Fibroblast of skin of back (primary cell): ENCODE measurements around the gene NRP2.

ENCODE experiments used
- DNase-seq: peaks from one replicate; pipeline ENCODE4 v3.0.0-alpha.2; 2013

NRP2 gene

DNA sequence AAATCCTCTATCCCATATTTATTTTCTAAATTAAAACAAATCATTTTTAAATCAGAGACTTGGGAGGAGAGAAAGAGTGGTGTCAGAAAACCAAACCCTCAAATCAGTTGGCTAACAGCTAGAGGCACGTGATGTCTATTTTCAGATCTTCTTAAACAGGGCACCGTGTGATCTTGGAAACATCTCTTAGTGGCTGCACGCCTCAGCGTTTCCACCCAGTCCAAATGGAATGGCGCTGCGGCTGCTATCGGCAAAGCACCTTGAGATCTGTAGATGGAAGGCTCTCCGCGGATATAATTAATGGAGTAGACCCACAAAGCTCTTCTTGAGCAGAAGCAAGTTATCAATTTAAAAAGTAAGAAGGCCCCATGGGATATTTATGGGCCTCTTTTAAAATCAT, 50.0 kb downstream of the NRP2 start:
- DNase-seq, result no peak

DNA sequence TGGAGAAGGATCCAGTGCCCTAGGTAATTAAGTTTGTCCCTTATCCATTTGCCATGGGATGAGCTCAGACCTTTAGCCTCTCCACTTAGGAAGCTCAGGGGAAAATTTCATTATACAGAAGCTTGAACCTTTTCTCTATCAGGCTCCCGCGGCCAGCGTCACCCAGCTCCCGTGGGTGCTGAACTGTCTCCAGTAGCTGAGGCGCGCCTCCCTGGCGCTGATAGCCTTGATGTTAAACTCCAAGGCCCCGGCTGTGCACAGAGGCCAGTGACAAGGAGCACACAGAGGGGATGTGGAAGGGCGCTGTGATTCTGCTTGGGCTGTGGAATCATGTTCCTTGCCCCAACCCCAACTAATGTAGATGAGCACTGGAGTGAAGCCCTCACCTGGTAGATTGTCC, 50.8 kb downstream of the NRP2 start:
- DNase-seq, result no peak

DNA sequence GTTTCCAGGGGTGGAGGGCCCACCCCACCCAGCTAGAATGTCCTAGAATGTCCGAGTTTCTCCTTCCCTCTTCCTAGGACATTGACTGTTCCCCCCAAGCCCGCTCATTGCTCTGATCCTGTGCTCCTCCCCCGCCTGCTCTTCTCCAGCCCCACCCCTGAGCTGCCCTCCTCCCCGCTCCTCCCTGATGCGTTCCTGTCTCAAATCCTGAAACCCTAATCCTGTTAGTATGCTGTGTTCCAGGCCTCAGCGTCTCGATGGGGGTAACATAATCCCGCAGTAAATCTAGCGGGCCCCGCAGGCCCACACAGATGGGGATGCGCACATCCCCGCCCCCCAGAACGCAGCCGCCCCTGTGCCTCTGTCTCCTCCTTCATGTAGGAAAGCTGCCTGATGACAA, 51.3 kb downstream of the NRP2 start:
- DNase-seq, result peak; percentile 30

DNA sequence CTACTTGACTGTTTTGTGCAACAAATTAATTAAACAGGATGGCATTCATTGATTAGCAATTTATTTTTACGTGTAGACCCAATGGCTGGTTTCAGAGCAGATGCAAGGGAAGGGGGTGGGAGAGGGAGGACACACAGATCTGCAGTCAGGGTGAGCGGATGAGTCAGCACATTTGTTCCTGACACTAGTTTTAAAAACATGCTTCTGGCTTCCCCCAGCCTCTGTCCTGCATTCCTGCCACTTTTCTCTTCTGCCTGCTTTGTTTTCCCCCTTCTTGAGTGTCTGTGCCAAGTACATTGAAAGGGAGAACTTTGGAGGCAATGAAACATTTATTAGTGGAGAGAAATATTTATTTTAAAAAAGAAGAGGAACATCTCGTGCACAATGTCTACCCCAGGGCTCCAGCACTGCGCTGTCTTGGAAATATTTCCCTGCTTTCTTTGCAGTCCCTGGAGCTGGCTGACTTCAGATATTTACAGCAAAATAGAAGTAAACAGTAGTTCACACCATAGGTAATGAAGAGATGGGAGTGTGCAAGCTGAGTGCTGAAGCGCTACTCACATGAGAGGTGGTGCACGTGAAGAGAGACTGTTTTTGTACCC, 52.2 kb downstream of the NRP2 start:
- DNase-seq, result peak; percentile 93

DNA sequence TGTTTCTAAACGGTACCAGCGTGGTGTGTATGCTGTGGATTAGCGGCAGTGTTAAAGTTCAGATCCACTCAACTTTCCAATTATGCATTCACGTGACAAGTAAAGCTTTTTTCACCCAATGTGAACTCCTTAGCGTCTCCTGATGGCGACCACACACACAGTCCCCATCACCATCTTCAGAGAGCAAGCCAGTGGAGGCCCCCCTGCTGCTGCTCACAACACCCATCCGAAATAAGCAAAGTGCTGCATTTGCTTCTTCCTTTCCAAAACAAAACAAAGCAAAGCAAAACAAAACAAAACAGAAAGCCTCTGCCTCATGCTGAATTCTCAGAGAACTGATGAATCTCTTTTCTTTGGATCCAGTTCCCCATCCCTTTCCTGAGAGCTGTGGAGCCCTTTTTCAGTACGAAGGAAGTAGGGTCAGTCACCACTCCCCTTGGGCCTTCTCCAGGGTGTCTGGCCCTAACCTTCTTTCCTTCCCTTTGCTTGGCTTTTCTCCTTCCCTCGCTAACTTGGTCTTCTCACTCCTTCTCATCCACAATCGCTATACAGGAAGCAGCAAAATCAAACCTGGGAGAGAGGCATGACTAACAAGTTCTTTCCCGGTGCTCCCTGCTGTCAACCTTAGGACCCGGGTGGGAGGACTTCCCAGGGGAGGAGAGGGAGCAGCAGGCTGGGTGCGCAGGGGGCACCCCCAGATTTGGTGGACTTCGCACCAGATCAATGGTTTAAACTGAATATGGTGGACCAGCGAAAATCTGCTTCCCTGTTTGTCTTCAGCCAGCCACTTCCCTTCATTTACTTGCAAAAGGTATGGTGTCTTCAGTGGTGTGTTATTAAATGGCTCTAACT, 56.0 kb downstream of the NRP2 start:
- no peak for DNase-seq

DNA sequence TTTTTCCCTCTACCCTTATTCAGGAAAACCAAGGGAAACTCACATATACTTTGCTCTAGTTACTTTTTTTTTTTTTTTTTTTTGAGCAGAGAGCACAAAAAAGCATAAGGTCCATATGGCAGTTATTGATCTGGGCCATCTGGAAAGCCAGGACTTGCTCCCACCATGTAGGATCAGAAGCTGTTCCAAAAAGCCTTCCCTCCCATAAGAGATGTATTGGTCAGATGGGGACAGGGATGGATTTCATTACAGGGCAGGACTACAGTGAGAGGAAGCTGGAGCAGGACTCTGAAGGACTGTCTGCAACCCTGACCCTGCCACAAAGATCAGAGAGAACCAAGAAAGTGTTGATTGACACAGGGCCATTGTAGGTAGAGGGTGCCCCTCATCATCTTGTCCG, 57.3 kb downstream of the NRP2 start:
- DNase-seq, result no peak

DNA sequence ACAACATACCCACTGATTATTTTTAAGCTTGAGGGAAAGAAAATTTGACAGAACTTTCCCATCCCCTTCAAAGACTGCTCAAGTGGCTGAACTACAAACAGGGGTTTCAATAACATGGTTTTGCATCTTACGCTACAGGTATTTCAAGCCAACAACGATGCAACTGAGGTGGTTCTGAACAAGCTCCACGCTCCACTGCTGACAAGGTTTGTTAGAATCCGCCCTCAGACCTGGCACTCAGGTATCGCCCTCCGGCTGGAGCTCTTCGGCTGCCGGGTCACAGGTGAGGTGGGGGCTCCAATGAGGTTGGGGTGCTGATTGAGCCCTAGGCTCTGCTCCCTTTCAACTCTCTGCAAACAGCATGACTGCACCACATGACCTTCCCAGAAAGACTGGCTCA, 58.1 kb downstream of the NRP2 start:
- DNase-seq, result no peak

DNA sequence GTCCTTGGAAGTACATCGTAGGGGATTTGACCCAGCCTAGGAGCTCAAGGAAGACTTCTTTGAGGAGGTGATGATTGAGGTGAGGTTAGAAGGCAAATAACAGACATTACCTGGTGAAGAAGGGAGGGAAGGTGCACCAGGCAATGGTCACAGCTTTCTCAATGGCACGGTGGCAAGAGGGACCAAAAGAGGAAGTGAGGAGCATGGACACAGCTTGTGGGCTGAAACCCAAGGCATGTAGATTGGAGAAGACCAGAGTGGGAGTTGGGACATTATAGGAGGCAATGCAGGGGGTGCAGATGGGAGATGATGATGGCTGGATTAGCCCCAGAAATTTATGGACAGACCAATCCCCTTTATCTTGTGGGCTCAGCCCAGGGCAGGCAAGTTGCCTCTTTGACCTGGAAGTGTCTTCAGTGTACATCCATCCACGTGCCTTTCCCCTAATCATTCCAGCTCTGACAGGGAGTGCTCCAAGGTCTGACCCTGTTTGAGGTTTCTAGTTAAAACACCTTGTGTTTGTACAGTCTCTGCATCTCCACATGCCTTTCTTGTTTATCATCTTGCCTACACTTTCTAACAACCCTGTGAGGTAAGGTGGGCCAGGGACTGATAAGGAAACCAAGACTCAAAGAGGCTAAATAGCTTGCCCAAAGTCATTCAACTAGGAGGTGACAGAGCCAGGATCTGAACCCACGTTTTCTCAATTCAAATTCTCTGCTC, 59.1 kb downstream of the NRP2 start:
- DNase-seq, result no peak

DNA sequence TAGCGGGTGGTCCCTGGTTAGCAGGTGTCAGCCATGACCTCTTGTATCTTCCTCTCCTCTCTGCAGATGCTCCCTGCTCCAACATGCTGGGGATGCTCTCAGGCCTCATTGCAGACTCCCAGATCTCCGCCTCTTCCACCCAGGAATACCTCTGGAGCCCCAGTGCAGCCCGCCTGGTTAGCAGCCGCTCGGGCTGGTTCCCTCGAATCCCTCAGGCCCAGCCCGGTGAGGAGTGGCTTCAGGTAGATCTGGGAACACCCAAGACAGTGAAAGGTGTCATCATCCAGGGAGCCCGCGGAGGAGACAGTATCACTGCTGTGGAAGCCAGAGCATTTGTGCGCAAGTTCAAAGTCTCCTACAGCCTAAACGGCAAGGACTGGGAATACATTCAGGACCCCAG, 60.8 kb downstream of the NRP2 start:
- no peak for DNase-seq

DNA sequence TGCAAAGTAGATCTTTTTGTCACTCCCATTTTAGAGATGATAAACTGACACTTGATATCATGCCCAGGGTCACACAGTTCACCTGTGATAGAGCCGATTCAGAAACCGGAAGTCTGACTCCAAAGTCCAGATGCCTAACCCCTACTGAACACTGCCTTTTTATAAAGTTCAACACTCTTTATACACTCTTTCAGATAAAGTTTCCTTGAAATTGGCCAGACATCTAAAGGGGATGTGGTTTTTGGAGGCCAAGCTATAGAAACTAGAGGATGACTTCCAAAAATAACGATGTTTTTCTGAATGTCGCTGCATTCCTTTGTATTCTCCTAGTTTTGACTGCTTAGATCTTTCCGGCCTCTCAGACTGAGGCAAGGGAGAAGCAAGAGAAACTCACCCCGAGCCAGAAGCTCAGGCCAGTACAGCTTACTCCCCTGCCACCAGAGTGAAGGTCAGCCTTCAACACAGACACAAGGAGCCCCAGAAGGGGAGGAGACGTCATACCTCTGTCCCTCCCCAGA, 61.8 kb downstream of the NRP2 start:
- peak; percentile 33 for DNase-seq

DNA sequence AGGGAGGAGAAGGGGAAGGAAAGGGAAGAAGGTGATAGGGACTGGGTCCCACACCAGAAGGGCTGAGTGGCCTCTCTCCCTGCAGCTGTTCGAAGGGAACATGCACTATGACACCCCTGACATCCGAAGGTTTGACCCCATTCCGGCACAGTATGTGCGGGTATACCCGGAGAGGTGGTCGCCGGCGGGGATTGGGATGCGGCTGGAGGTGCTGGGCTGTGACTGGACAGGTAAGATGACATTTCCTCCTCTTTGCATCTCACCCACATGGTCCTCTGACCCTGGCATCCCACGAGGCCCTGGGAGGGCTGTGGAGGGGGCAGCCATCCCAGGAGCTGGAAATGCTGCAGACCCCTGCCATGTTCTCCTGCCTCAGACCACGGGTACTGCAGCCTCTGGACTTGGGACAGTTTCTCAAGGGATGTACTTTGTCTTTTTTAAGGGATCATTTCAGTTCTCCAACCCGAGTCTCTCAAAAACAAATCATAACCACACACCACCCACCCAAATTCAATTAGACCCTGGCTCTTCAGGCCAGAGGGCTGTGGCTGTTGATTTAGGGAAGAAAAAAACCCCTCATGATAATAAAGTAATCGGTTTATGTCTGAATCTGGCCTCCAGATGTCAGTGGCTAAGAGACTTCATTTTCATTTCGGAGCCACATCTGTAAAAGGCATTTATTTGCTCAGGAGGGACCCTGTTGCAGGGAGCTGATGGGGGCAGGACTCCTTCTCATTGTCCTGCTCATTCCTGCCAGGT, 63.5 kb downstream of the NRP2 start:
- DNase-seq, result no peak

DNA sequence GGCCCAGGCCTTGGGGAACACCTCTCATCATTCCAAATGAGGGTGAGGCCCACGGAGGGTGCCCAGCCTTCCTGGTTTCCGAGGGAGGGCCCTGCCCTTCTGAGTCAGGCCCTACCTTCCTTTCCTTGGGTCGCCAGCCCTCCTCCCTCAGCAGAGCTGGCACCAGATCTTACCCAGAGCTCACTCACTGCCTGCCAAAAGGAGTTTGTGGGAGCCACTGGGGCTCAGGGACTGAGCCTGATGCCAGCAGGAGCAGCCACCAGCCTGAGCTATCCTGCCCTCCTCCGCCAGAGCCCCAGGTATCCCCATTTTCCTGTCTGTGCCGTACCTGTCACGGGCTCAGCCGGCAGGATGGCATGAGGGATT, 64.1 kb downstream of the NRP2 start:
- no peak for DNase-seq

DNA sequence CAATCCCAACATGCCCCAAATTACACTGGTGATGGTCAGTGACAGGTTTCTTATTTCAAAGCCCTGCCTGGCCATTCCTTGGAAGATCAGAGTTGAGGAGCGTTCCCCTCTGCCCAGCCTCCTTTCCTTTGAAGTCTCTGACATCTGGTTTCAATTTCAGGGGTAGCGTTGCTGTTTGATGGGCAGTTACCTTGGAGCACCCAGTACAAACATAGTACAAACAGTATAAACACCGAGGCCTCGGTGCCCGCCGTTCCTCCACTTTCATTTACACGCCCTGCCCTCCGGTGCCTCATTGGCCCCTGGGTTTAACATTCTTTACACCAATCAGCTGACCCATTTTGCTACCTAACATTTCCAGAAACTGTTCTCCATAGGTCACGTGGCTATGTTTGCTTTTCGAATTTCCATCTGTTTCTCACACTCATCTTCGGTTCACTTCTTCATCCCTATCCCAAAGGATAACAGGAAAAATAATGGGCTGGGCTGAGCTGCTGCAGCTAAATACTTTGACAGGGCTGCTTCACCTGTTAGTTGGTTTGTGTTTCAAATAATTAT, 65.6 kb downstream of the NRP2 start:
- no peak for DNase-seq

DNA sequence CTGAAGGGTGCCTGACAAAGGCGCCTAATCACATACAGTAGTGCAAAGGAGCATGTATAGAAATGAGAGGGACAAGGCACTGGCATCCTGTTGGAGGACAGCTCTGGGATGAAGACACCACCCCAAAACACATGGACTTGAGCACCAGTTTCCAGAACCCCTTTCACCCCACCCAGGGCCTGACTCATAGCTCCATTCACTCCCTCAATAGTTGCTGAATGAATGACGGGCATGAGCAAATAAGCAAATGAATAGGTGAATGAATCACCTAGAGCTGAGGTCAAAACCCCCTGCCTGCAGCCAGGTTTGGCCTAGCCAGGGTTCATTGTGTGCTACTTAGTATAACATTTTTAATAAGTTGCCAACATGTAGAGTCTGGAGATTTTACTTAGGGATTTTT, 66.3 kb downstream of the NRP2 start:
- no peak for DNase-seq

DNA sequence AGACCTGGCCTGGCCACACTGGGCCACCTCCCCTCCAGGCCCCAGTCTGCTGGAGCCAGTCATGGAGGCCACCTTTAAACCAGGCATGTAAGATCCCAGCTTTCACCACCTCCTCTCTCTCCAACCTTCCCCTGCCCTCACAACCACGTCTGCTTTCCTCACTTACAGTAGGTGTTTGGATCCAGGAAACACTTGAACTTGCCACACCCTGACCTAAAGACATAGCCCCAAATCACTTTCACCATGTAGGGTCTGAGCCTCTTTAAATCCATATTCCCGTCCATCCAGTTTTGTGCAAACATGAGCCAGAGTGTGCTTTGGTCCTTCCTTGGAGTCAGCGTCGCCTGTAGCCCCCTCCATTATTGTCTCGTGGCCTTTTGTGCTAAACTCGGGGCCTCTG, 66.8 kb downstream of the NRP2 start:
- no peak for DNase-seq

DNA sequence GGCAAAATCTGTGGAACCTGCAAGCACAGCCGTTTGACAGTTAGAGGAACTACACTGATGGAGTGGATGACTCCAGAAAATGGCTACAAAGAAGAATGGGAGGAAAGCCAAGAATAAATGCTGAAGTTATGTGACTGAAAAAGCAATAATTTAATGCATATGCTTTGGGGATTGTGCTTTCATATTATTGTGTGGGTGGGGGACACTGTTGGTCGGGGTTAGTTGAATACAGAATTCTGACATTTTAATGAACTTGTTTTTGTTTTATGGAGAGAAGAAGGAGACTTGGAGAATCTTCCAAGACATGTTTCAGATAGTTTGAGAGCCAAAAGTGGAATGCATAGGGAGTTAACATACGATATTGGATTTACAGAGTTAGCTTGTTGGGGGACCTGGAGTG, 68.5 kb downstream of the NRP2 start:
- DNase-seq, result no peak

DNA sequence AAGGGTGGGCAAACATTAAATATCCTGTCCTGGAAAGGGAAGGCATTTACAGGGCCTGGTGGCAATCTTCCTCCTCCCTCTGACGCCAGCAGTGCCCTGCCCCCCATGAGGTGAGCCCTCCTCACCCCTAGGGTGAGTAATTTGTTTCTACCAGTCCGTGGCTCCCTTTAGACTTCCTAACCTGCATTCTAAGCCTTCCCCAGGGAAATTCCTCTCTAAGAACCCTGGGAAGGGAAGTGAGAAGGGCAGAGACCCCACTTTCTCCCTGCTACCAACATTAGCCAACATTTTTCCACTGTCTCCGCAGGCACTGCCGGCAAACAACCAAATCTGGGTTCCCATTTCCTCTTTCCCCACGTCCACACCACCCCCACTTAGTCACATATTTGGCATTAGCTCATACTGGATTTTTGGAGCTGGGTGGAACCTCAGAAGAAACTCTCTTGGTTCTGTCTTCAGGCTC, 69.3 kb downstream of the NRP2 start:
- no peak for DNase-seq

DNA sequence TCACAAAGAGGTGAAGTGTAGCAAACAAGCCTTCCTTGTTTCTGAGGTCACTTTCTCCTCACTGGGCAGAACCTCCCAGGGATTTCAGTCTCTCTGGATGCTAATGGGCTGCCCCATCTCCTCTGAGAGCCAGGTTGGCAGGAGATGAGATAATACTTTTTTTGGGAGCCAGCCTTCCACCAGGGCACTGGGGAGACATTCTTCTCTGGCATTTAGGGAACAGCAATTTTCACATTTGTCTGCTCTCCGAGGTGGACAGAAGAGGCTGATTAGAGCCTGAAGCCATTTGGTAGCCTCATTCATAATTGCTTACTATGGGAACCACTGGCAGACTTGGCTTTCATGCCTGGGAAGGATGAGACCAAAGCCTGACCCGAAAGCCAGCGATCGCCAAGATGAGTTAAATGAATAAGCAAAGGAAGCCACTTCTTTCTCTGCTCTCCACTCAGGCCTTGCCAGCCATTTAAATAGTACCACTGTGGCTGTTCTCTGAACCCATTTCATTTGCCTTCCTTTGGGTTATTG, 70.1 kb downstream of the NRP2 start:
- DNase-seq, result no peak

DNA sequence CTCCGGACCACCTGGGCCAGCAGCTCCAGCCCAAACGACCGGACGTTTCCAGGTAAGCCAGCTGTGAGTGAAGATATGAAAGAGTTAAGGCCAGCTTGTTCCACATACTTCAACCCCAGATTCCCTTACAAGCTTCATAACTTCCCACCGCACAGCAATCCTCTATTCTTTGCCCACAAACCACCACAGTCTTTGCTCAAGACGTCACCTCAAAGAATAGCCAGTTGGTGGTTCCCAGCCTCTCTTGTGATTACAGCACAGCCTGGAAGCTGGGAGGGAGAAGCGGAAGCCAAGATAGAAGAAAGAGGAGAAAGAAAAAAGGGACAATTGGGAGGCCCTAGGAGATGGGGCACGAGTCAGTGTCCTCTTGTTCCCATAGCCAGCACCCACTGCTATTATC, 70.6 kb downstream of the NRP2 start:
- peak; percentile 78 for DNase-seq

DNA sequence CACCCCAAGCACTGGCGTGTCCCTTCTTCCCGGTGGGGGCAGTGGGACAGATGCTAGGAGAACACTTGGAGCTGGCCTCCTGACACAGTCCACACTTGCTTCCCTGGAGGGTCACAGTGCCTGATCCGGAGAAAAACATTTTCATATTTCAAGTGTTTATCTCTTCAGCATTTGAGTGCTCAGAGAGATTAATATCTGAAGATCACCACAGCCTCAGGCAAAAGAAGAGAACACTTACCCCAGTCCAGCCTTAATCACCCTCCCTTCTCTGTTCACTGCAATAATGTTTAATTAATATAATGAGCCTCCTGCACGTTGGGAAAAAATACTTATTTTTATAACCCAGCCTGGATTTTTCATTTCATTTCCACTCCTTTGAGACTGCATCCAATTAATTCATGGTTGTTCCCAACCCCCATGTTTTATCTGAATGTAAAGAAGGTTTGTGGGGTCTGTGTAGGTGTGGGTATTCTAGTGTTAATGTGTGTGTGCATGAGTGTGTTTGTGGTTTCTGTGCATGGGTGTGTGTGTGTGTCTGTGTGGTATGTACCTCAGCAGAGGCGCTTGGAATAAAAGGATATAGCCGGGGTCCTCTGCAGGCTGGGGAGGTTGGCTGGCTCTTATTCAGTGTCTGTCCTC, 72.1 kb downstream of the NRP2 start:
- no peak for DNase-seq

DNA sequence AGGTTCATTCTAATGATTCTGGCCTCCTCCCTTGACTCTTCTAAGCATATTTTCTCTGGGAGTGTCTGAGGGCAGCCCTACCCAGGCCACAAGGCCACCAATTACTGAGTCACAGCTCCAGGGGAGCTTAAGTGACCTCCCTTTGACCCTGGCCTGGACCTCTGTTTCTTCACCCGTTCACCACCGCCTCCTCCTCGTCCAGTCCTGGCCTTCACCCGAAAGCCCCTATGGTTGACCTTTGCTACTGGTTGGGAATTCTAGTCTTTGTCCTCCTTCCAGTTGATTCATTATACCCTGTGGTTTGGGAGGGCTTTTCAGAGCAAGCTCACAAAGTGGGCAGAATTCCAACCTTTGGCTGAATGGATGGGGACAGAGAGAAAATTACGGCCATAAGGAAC, 72.6 kb downstream of the NRP2 start:
- peak; percentile 73 for DNase-seq

DNA sequence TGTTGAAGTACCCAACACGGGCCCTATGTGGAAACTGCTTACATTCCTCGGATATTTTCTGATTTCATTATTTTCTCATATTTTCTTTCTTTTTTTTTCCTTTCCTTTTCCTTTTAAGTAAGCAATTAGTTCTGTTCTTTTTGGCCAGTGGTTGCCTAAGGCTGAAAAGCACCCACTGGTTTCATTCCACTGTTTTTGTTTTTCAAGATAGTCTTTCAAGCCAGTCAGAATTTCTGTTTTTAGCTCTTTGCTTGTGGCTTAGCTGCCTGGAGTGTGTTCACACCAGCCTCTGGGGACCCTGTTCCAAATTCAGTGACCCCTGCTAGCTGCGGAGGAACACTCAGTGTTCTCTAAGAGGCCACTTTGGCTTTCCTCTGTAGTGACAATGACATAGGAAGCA, 73.6 kb downstream of the NRP2 start:
- DNase-seq, result peak; percentile 54
